T-helper 2 cell (primary cell): ENCODE data around the gene ICOS.
A peak's percentile ranks its signal among the peaks of the same experiment; 100 is the strongest.

Experiments
- DNase-seq, 5 experiments: peaks; one replicate each; pipeline versions ENCODE4 v3.0.0 to v3.0.0-alpha.2; 2012 to 2022
- total RNA-seq, 2 donors: gene quantifications; one replicate each; lab custom pipeline; 2026; lab: John Stamatoyannopoulos, UW

The ICOS gene, protein sequence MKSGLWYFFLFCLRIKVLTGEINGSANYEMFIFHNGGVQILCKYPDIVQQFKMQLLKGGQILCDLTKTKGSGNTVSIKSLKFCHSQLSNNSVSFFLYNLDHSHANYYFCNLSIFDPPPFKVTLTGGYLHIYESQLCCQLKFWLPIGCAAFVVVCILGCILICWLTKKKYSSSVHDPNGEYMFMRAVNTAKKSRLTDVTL
- total RNA-seq = 317 to 686 reads per million in 2 donors

DNA sequence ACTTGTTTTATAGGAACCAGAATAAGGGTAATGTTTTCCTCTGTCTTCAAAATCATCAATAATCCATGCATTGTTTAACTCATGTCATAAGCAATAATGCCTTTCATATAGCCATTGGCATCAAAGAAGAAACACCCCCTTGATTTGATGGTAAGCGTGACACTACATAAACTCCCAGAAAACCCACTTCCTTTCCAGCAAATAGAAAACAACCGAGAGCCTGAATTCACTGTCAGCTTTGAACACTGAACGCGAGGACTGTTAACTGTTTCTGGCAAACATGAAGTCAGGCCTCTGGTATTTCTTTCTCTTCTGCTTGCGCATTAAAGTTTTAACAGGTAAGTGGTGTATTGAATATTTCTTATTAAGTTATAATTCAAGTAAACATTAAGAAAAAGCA, at the start of gene ICOS:
Gene ICOS, plus strand, starts transcription at position 229 of the 400 bp plus-strand sequence. Its CDS starts 52 bp downstream, at position 281.
- DNase-seq = peak in 2 of 5 experiments; percentile 49 to 92

DNA sequence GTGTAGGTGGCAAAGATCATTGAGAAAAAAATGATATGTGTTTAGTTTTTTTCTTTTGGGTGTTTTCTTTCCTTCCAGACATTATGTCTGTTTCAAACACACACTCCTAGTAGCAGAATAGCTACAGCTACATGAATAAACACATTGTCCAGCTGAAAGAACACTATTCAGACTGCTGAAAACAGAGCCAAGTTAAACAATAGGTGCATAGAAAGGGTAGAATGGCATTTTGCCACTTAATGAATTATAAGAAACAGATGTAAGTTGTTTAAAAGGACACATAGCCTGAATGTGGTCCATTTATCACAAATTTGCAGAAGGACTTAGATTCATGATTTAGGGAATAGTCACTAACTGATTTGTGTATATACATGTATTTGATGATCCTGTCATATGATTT, 48.9 kb upstream of the ICOS start:
- no peak for DNase-seq

DNA sequence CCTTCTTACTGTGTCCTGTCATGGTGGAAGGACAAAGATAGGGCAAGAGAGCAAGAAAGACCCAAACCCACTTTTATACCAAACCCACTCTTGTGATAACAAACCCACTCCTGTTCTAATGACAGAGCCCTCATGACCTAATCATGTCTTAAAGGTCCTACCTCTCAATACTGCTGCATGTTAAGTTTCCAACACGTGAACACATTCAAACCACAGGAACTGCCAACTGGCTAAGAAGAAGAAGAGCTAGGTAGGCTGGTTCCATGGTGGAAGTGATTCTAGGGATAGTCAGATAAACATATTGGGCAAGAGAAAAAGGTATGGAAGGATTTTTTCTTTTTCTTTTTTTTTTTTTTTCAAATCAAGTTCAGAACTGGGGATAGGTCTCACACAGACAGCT, 47.0 kb upstream of the ICOS start:
- DNase-seq = no peak

DNA sequence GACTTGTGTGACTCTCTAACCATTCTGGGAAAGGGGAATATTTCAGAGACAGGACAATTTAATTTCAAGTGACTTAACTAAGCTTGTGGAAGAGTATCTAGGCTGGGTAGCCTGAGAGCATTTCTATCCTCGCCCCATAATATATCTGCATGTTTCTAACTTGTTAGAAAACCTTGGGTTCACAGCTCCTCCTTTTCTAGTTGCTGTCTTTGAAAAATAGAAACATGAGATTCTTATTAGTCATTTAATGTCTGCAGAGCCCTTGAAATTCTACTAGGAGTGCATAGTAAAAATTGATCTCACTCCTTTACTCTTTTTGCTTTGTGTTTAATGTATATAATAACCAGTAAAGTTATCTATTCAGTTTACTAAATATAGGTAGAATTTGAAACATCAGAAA, 46.6 kb upstream of the ICOS start:
- DNase-seq = no peak

DNA sequence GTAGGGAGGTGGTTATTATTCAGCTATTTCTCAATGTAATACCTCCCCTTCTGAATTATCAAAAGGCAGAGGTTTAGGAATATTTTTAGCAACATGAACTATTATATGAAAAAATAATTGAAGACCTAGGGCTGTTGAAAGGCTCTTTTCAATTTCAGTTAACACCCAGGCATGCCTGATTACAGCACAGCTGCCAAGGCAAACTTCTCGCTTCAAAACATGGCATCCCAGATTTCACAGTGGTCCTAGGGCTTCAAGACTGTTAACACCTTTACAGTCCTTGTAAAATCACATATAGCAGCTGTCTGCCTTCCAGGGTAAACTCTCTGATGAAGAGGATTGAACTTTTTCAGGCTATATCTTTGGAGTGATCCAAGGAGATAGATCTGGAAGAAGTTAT, 45.8 kb upstream of the ICOS start:
- no peak for DNase-seq

DNA sequence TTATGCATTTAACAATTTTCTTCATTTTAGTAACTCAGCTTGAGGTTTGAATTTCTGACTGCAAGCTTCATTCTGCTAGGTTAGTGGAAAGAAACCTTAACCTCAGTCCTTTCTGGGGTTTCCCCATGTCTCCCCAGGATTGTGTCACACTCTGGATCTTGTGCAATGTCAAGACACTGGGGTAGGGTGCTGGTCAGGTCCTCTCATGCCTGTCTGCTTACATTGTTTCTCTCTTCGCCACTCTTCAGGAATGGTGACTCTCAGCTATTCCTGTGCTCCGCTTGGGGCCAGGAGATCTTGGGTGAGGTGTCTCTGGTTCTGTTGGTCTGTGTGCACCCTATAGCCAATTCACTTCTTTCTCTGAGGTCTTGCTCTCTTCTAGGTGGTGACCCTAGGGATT, 45.1 kb upstream of the ICOS start:
- peak in 1 of 5 experiments; percentile 89 for DNase-seq

DNA sequence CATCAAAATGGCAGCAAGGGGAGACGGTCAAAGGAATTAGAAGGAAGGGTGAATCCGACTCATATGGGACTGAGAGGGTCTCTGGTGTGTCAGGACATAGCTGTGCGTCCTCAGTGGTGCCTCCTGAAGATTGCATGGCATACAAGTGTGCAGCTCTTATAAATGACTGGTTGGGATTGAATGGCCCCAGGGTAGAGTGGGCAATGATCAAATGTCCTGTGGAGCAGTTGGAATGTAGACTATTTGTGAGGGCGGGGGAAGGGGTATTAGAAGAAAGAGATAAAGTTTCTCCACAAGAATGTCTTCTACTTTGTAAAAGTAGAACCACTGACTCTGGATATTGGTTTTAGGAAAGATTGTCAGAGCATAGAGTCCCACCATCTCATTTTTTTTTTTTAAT, 44.4 kb upstream of the ICOS start:
- no peak for DNase-seq

DNA sequence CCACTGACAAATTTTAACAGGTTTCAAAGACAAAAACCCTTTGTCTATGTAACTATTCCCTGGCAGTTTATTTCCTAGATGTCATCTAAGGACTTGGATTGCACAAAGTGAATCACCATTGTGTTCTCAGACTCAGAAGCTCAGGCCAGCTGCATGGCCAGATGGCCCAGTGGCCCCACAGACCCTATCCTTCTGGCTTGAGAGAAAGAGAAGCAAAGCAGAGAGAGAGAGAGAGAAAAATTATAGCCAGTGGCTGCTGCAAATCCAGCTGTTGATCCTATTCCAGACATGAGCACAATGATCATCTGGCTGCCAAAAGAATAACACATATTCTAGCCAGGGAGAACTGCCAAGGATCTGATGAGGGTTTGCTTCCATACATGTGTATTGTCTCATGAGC, 43.2 kb upstream of the ICOS start:
- no peak for DNase-seq

DNA sequence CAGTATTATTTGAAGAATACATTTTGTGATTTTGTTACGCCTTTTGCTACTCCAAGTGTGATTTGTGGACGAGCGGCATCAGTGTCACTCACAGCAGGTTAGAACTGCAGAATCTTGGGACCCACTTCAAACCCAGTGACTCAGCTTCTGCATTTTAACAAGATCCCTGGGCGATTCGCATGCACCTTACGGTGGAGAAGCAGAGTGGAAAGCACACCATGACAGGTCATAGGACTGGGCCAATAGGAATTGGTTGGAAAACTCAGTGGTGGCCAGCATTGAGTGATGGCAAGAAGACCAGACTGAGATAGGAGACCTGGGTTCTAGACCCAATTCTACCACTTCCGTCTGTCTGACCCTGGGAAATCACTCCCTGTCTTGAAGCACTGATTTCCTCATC, 42.7 kb upstream of the ICOS start:
- no peak for DNase-seq

DNA sequence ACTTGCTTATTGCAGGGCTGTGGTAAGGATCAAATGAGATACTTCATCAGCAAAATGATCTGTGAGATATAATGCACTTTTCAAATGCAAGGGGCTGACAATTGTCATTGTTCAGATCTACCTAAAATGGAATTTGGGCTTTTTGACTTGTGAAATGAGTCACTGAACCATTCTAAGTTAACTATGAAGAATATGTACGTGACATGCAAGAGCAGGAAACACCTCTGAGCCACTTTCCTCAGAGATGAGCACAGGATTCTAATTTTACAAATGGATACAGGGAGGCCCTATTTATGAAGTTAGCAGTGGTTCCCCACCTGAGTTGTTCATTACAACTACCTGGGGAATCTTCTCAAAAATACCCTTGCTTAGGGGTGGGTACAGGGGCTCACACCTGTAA, 42.3 kb upstream of the ICOS start:
- peak in 1 of 5 experiments; percentile 92 for DNase-seq

DNA sequence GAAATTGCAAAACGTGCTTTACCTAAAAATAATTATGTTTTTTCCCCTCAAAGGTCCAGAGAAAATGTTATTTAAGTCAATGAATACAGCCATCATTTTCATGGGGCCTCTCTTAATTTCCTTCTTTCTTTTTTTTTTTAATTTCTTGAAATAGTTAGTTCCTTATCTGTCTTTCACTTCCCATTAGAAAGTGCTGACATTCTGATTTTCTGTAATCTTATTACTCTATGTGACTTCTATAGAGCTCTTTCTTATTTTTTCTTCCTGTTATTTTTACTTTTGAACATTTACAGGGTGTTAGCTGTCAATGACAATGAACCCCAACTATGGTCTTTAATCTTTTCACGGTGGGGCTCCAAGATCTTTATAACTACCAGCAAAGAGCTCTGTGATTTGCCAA, 39.0 kb upstream of the ICOS start:
- peak in 1 of 5 experiments; percentile 53 for DNase-seq

DNA sequence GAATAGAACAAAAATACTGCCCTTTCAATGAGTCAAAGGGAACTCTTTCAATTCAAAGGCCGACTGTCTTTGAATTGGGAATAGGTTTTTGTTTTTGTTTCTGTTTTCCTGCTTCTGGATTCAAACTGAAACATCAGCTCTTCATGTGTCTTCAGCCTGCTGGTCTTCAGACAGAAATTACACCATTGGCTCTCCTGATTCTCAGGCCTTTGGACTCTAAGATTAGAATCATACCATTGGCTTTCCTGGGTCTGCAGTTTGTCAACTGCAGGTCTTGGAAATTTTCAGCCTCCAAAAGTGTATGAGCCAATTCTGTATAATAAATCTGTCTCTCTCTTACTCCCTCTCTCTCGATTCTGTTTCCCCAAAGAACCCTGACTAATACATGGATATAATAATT, 37.9 kb upstream of the ICOS start:
- no peak for DNase-seq

DNA sequence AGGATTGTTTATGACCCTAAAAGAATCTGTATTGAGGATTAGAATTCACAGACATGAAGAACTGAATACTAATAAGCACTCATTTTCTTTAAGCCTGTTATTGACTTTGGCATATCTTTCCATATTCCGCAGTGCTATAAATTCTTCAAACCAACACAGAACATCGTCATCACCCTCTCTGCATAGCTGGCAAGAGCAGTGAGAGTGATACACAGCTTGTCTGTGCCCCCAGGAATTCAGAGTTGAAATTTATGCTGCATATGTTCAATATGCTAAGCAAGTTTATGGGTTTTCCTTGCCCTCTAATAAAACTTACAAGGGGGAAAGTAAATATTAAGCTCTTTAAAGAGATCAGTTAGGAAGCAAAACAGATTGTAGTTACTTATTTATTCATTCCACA, 36.3 kb upstream of the ICOS start:
- DNase-seq = no peak

DNA sequence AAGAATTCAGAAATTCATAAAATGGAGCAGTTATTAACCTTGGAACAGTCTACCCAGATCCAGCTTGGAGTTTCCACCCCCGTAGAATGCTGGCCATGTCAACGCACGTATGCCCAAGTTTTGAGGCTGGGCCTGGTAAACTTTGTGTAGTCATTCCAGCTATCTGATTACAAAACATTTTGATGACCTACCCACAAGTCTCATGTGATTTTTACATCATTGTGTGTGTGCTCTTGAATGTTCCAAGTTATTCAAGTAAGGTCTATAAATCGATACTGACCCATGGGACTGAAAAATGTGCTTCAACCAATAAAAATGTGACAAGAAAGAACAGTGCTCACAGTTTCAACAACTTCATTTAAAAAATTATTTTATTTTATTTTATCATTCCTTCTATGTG, 32.5 kb upstream of the ICOS start:
- DNase-seq = no peak

DNA sequence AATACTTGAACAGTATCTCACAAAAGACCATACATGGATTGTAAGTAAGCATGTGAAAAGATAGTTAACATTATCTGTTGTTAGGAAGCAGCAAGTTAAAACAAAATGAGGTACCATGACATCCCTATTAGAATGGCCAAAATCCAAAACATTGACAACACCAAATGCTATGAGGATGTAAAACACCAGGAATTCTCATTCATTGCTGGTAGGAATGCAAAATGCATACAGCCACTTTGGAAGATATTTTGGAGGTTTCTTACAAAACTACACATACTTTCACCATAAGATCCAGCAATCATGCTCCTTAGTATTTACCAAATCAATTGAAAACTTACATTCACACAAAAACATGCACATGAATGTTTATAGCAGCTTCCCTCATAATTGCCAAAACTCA, 30.9 kb upstream of the ICOS start:
- DNase-seq = no peak

DNA sequence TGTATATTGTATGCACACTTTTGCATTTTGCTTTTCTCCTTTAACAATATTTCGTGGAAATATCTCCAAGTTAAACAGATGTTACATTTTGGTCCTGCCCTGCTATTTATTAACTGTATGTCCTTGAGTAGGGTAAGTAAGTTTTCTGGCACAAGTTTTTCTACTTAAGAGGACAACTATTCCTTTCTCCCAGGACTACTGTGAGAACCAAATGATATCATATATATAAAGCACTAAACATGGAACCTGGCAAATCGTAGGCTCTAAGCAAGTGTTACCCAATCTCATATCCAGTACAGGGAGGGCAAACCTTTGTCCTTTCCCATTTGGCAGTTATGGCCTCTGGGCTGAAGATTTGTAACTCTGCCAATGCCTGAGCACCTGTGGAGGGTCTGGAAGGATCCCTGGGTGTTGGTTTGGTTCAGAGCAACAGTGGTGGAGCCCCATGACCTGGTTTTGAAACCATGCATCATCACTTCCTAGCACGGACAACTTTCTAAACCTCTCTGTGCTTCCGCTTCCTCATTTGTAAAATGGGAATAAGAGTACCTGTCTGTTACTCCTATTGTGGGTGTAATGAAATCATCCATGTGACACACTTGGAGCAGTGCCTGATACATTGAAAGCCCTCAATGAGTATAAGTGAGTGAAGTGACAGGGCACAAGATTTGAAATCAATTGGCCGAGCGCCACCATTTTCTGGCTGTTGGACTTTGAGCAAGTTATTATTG, 28.3 kb upstream of the ICOS start:
- no peak for DNase-seq

DNA sequence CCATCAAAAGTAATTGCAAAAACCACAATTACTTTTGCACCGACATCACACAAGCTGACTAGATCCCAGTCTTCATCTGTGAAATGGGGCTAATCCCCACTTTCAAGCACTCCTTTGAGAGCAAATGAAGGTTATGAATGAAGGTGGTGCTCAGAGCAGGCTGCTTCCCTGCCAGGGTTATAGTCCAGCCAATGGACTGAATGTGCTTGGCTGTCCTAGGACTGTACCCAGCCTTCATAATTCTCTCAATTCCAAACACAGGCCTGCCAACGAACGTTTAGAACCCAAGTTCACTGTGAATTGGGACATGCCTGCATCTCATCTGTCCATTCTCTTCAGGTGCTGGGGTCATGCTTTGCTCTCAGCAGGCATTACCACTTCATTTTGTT, 27.8 kb upstream of the ICOS start:
- no peak for DNase-seq

DNA sequence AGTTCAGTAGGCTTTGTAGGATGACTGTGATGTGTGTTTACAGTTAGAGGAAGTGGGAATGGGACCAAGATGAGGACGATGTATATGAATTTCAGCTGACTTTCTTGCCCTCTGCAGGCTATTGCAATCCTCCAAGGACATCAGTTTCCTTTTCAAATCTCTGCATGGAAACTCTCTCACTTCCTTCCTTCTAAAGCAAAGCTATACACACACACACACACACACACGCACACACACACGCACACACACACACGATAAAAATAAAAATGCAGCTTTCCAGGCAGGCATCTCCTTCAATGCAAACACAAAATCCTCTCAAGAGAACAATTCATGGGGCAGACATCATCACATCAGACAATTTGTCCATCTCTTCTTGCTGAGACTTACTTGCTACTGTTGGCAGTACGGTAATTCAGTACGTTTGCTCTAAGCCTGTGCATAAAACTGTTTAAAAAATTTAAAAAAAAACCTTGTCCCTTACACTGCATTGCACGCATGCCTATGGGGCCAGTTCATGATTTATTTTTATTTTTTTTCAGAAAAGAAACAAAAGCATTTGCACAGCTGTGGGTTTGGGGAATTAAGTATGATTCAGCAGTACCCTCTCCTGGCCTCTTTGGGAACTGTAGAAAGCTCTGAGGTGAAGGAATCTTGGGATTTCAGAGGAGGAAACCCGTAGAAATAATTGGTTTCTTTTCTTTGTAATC, 27.1 kb upstream of the ICOS start:
- DNase-seq = peak in 1 of 5 experiments; percentile 71

DNA sequence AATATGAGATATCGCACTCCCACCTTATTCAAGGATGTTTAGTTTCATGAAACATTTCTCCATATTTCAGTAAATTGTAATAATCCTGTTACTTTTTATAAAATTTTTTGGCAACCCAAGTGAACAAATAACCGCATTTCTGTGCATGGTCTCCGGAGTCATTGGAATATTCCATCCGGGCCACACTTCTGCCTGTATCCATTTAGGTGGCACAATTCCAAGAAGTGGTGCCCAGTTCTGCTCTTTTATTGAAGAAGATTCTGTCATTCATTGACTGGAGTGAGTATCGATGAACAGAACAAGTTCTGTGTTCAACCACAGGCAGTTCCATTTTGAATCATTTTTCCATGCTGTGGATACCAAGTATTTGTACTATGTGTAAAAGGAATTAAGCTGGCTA, 26.6 kb upstream of the ICOS start:
- peak in 1 of 5 experiments; percentile 56 for DNase-seq

DNA sequence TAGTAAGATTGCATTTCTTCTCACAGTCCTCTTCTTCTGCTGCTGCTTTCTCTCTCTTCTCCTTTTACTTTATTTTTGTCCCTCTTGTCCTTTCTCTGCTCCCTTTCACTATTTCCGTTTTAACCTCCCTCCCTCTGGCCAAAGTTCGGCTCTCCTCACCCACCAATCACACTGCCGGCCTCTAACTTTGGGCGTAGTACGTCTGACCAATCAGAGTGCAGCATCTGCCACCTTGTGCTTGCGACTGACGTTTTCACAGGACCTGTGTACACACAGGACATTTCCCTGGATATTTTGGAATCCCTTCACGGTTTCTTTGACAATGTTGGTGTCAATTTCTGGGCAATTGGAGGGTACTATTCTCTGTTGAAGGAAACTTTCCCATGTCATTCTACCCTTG, 22.6 kb upstream of the ICOS start:
- DNase-seq = no peak

DNA sequence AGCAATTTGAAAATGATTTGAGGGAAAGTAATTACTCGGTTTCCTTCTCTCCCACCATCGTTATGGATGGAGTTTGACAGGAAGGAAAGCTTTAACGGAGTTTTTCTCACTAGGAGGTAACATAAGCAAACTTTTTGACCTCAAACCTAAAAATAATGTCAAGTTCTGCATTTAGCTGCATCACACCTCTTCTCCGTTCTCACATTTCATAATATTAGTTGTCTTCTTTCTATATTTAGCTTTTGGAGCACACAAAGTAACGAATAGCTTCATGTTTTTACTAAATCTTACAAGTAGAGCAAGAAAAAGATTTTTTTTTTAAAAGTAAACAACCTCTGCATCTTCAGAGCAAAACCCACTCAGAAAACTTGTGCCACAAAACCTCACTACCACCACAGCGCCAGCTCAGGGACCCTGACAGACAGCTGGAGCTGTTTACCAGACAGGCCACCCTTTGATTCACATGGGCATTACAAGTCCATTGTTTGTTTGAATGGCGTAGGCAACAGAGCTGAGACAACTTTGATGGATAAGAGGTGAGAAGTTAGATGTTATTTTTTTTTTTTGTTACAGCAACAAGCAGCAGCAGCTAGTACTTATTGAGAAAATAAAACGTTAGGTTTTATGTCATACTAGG, 21.9 kb upstream of the ICOS start:
- peak in 2 of 5 experiments; percentile 29 to 37 for DNase-seq

DNA sequence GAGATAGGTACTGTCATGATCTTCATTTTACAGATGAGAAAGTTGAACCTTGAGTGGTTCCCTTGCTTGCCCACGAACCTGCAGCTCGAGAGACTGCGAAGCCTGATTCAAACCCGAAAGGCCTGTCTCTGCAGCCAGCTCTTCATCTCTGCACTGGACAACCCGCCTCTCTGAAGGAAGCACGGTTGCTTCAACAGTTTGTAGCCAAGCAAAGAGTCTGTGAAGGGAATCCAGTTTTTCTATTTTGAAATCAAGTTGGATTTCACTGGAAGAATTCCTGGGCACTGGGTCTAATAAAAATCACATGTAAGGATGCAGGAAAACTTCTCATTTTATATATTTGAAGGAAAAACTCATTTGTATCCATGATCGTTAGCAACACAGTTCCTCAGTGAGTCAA, 21.3 kb upstream of the ICOS start:
- no peak for DNase-seq

DNA sequence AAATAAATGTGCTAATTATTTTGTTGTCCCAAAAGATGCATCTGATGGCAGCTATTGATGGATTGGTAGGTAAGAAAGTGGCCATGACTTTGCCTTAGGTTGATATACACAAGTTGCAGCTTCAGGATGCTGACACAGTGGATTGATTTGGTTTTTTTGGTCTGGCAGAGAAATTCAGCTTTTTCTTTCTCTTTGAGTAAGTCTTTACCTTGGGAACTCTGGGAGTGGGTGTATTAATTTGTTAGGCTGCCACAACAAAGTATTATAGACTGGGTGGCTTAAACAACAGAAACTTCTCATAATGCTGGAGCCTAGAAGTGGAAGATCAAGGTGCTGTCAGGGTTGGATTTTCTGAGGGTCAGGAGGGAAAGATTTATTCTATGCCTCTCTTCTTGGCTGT, 19.8 kb upstream of the ICOS start:
- DNase-seq = no peak

DNA sequence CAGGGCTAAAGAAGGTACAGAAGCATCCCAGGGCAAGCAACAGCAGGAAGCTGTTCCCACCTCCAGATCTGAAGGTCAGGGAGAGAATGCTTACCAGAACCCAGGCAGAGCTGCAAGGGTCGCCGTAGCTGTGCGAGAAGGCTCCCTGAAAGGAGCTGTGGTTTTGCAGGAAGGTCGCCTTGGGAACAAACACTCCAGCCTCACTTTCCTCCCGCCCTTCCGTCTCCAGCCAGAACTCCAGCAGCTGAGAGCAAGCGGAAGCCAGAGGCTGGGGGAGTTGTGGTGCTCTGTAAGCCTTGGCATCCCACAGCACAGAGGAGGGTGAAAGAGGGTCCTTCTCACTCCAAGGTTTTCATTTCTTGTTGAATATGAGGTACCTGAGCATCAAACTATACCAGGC, 18.3 kb upstream of the ICOS start:
- no peak for DNase-seq
